ENCODE results near the gene TSPAN18.

DNA sequence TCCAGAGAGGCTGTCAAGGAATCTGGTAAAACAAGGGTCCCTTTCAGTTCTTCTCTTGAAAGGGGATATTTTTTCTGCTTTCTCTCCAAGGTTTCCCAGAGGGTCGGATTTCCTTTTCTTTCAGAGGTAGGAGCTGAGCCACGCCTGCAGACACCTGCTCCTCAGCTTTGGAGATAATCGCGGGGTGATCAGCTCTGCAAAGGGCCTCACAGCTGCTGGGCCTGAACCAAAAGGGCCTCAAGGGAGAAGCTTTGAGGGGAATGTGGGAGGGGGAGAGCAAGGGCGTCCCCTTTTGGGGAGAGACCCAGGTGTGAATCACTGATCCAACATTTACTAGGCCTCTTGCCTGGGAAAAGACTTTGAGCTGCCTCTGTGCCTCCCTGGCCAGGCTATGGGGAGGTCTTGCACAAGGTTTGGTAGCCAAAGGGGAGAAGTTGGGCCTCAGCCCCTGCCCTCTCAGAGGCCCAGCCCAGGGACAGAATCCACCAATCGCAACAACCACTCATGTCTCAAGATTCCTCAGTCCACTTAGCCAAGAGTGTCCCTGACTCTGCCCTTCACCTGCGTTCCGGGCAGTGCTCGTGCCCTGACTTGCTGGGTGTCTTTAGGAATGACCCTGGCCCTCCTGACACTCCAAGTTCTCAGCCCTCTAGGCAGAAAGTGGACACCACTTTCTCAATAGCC, 237.9 kb downstream of the TSPAN18 start:
- TF ChIP-seq, protein P1, sequence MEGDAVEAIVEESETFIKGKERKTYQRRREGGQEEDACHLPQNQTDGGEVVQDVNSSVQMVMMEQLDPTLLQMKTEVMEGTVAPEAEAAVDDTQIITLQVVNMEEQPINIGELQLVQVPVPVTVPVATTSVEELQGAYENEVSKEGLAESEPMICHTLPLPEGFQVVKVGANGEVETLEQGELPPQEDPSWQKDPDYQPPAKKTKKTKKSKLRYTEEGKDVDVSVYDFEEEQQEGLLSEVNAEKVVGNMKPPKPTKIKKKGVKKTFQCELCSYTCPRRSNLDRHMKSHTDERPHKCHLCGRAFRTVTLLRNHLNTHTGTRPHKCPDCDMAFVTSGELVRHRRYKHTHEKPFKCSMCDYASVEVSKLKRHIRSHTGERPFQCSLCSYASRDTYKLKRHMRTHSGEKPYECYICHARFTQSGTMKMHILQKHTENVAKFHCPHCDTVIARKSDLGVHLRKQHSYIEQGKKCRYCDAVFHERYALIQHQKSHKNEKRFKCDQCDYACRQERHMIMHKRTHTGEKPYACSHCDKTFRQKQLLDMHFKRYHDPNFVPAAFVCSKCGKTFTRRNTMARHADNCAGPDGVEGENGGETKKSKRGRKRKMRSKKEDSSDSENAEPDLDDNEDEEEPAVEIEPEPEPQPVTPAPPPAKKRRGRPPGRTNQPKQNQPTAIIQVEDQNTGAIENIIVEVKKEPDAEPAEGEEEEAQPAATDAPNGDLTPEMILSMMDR (IDR thresholded peaks at IDR 0.05): no peak
- TF ChIP-seq POLR2A (IDR thresholded peaks at IDR 0.05): no peak
